HCT116 (cell line): ENCODE data around the gene ASCC1.

Source experiments
- CEBPB ChIP-seq: IDR thresholded peaks from 2 replicates; pipeline ENCODE4 v1.6.1; 2012; ENCODE audit warnings: low read depth
- CTCF ChIP-seq, 3 experiments: fragments of 200-600 bp in 1 of 3; sonication (generic) in 1 of 3; IDR thresholded peaks in 2 of 3; conservative IDR thresholded peaks in 1 of 3; 2 replicates each; pipeline ENCODE4 v1.5.1; 2012 to 2017; ENCODE audit warnings: low read depth in 2 of 3, low read length in 2 of 3, antibody characterized with exemption in 1 of 3, borderline replicate concordance in 1 of 3, control low read depth in 1 of 3, mild to moderate bottlenecking in 1 of 3, mixed read lengths in 1 of 3, mixed run types in 1 of 3, moderate library complexity in 1 of 3; ENCODE audit not compliant: insufficient read depth in 1 of 3
- ELF1 ChIP-seq: IDR thresholded peaks from 2 replicates; pipeline ENCODE4 v1.6.1; 2012; ENCODE audit warnings: low read depth, borderline replicate concordance
- EZH2 ChIP-seq: fragments of 200-600 bp; sonication (generic); IDR thresholded peaks from 2 replicates; pipeline ENCODE4 v1.6.1; 2017; ENCODE audit warnings: antibody characterized with exemption, mixed run types
- JUND ChIP-seq: IDR thresholded peaks from 2 replicates; pipeline ENCODE4 v1.6.1; 2012
- POLR2A ChIP-seq: IDR thresholded peaks from 2 replicates; pipeline ENCODE4 v1.7.0; 2011; ENCODE audit warnings: borderline replicate concordance; ENCODE audit not compliant: insufficient read depth, insufficient read length; ENCODE audit errors: extremely low read depth
- POLR2AphosphoS5 ChIP-seq: IDR thresholded peaks from 2 replicates; pipeline ENCODE4 v1.6.1; 2011; ENCODE audit warnings: mild to moderate bottlenecking, low read depth, low read length, moderate library complexity
- RAD21 ChIP-seq: IDR thresholded peaks from 2 replicates; pipeline ENCODE4 v1.6.1; 2012; ENCODE audit warnings: low read depth, mild to moderate bottlenecking
- REST ChIP-seq: IDR thresholded peaks from 2 replicates; pipeline ENCODE4 v1.6.1; 2012; ENCODE audit warnings: low read depth
- SIN3A ChIP-seq: IDR thresholded peaks from 2 replicates; pipeline ENCODE4 v1.6.1; 2012; ENCODE audit warnings: low read depth
- YY1 ChIP-seq: IDR thresholded peaks from 2 replicates; pipeline ENCODE4 v1.6.1; 2011; ENCODE audit warnings: low read length, low read depth, moderate library complexity, mild to moderate bottlenecking; ENCODE audit not compliant: insufficient replicate concordance; ENCODE audit errors: extremely low read depth
- ZFX ChIP-seq: fragments of 450-650 bp; IDR thresholded peaks from 2 replicates; pipeline ENCODE4 v1.6.1; 2017
- TF ChIP-seq, protein P1 (sequence below): IDR thresholded peaks from 2 replicates; pipeline ENCODE4 v1.6.1; 2012
- TF ChIP-seq, protein P2 (sequence below): IDR thresholded peaks from 2 replicates; pipeline ENCODE4 v1.6.1; 2012

GRCh38 chr10:72248468-72249151 is 32.5 kb upstream of the ASCC1 start:
- TF ChIP-seq CTCF (IDR thresholded peaks at IDR 0.05 in 2 of 3, conservative IDR thresholded peaks at IDR 0.05 in 1 of 3; ENCODE audit: borderline replicate concordance in 1 of 3, insufficient read depth in 1 of 3, low read depth in 2 of 3, low read length in 2 of 3) = no peak
- TF ChIP-seq, protein P1, sequence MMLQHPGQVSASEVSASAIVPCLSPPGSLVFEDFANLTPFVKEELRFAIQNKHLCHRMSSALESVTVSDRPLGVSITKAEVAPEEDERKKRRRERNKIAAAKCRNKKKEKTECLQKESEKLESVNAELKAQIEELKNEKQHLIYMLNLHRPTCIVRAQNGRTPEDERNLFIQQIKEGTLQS = no peak
- TF ChIP-seq, protein P2, sequence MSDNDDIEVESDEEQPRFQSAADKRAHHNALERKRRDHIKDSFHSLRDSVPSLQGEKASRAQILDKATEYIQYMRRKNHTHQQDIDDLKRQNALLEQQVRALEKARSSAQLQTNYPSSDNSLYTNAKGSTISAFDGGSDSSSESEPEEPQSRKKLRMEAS = no peak
- TF ChIP-seq EZH2 = no peak
- TF ChIP-seq POLR2AphosphoS5 = peak; percentile 43; the same call in 1 of the 2 replicates
- no peak for TF ChIP-seq SIN3A
- no peak for TF ChIP-seq YY1
- TF ChIP-seq REST = no peak
- peak; percentile 35 for TF ChIP-seq POLR2A
- no peak for TF ChIP-seq CEBPB
- no peak for TF ChIP-seq ELF1
- peak; percentile 27; the same call in 1 of the 2 replicates for TF ChIP-seq ZFX
- no peak for TF ChIP-seq RAD21
- no peak for TF ChIP-seq JUND
